ENCODE results near the gene PRDM13.

The PRDM13 gene

GRCh38 chr6:99609905-99610489 is 3.4 kb downstream of the PRDM13 start:
- TF ChIP-seq, protein P1, sequence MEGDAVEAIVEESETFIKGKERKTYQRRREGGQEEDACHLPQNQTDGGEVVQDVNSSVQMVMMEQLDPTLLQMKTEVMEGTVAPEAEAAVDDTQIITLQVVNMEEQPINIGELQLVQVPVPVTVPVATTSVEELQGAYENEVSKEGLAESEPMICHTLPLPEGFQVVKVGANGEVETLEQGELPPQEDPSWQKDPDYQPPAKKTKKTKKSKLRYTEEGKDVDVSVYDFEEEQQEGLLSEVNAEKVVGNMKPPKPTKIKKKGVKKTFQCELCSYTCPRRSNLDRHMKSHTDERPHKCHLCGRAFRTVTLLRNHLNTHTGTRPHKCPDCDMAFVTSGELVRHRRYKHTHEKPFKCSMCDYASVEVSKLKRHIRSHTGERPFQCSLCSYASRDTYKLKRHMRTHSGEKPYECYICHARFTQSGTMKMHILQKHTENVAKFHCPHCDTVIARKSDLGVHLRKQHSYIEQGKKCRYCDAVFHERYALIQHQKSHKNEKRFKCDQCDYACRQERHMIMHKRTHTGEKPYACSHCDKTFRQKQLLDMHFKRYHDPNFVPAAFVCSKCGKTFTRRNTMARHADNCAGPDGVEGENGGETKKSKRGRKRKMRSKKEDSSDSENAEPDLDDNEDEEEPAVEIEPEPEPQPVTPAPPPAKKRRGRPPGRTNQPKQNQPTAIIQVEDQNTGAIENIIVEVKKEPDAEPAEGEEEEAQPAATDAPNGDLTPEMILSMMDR (conservative IDR thresholded peaks at IDR 0.05), result no peak
- H3K27ac ChIP-seq, result no peak overlapping the region

DNA sequence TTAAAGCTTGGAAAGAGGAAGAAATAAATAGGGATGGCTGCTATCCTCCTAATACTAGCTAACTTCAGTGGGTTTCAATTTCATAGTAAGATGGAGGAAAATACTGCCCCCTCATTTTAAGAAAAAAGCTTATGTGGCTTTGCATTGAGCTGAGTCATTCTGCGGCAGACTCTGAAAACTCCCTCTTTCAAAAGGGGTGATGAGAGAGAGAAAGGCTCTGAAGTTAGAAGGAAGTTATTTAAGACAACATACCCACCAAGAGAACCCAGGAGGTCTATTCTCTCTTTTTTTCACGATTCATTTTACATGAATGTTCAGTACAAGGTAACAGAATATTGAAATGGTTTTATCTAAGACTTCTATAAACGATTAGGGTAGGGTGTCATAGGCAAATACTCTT is 4.5 kb downstream of the PRDM13 start:
- TF ChIP-seq, protein P1 (conservative IDR thresholded peaks at IDR 0.05), result no peak
- H3K27ac ChIP-seq, result no peak overlapping the region

GRCh38 chr6:99612551-99613408 is 6.1 kb downstream of the PRDM13 start:
- H3K27ac ChIP-seq, result no peak overlapping the region
- TF ChIP-seq, protein P1 (conservative IDR thresholded peaks at IDR 0.05), result no peak

- H3K27ac ChIP-seq, result no peak overlapping the region
- TF ChIP-seq, protein P1 (conservative IDR thresholded peaks at IDR 0.05), result no peak
These were observed 6.7 kb downstream of the PRDM13 start for GRCh38 chr6:99613409-99613704.

DNA sequence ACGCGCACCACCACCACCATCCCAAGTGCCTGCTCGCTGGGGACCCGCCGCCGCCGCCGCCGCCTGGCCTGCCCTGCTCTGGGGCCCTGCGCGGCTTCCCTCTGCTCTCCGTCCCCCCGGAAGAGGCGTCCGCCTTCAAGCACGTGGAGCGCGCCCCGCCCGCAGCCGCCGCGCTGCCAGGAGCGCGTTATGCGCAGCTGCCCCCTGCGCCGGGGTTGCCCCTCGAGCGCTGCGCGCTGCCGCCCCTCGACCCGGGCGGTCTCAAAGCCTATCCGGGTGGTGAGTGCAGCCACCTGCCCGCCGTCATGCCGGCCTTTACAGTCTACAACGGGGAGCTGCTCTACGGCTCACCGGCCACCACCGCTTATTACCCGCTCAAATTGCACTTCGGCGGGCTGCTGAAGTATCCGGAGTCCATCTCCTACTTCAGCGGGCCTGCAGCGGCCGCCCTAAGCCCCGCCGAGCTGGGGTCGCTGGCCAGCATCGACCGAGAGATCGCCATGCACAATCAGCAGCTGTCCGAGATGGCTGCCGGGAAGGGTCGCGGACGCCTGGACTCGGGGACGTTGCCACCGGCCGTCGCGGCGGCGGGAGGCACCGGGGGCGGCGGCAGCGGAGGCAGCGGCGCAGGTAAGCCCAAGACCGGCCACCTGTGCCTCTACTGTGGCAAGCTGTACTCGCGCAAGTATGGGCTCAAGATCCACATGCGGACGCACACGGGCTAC is 7.2 kb downstream of the PRDM13 start:
- no peak overlapping the region for H3K27ac ChIP-seq
- TF ChIP-seq, protein P1 (conservative IDR thresholded peaks at IDR 0.05), result no peak

- H3K27ac ChIP-seq, result no peak overlapping the region
- TF ChIP-seq, protein P1 (conservative IDR thresholded peaks at IDR 0.05), result no peak
These were observed 8.0 kb downstream of the PRDM13 start for GRCh38 chr6:99614430-99615186.

DNA sequence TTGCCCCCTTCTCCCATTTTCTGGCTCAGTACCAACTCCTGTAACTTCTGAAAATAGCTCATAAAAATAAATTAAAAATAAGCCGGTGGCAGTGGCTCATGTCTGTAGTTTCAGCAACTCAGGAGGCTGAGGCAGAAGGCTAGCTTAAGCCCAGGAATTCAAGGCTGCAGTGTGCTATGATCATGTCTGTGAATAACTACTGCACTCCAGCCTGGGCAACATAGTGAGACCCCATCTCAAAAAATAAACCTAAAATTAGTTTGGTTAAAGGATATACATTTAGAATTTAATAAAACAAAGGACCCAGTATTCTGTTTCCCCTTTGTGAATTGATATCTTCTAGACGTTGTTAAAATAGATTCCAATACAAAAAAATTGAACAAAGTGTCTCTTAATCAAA is 10.5 kb downstream of the PRDM13 start:
- TF ChIP-seq, protein P1 (conservative IDR thresholded peaks at IDR 0.05), result no peak
- H3K27ac ChIP-seq, result no peak overlapping the region
